Astrocyte (in vitro differentiated cells and primary cell): ENCODE data around the gene ADAMTS20. TPM values are rescaled to one million over a fixed set of nuclear protein-coding genes. Genes with fewer than 3 reads are reported as not detected.

ENCODE experiments used
- DNase-seq: peaks from one replicate; pipeline ENCODE4 v3.0.0-alpha.2; 2010; ENCODE audit warnings: low read depth
- FAIRE-seq: peaks from 2 replicates; lab custom pipeline; 2011; peaks lifted over from hg19 to GRCh38; lab: Jason Lieb, UNC
- H2AFZ ChIP-seq: 2 replicates; pipeline ENCODE4 v1.6.0; 2012; ENCODE audit warnings: low read depth, low read length, inconsistent platforms
- H3K27ac ChIP-seq: 2 replicates; pipeline ENCODE4 v1.5.1; 2011; ENCODE audit warnings: low read depth, low read length, inconsistent platforms
- H3K27me3 ChIP-seq: 2 replicates; pipeline ENCODE4 v1.6.0; 2011; ENCODE audit warnings: low read length, inconsistent platforms; ENCODE audit not compliant: insufficient read depth
- H3K36me3 ChIP-seq: 2 replicates; pipeline ENCODE4 v1.5.1; 2011; ENCODE audit warnings: low read length, inconsistent platforms; ENCODE audit not compliant: insufficient read depth
- H3K4me1 ChIP-seq: 2 replicates; pipeline ENCODE4 v1.5.1; 2011; ENCODE audit warnings: low read length, inconsistent platforms; ENCODE audit not compliant: insufficient read depth
- H3K4me2 ChIP-seq: 2 replicates; pipeline ENCODE4 v1.6.0; 2012; ENCODE audit warnings: low read length, inconsistent platforms
- H3K4me3 ChIP-seq: 2 replicates; pipeline ENCODE4 v1.5.1; 2011; ENCODE audit warnings: low read depth, mild to moderate bottlenecking, low read length, inconsistent platforms; ENCODE audit not compliant: insufficient read depth
- H3K79me2 ChIP-seq: 2 replicates; pipeline ENCODE4 v1.6.0; 2012; ENCODE audit warnings: mild to moderate bottlenecking, low read length, inconsistent platforms; ENCODE audit not compliant: insufficient read depth
- H3K9ac ChIP-seq: 2 replicates; pipeline ENCODE4 v1.6.0; 2012; ENCODE audit warnings: mild to moderate bottlenecking, low read length, inconsistent platforms
- H3K9me3 ChIP-seq: 2 replicates; pipeline ENCODE4 v1.5.1; 2012; ENCODE audit warnings: low read depth, mild to moderate bottlenecking, low read length, inconsistent platforms; ENCODE audit not compliant: insufficient read depth
- H4K20me1 ChIP-seq: 2 replicates; pipeline ENCODE4 v1.6.0; 2012; ENCODE audit warnings: low read length, inconsistent platforms; ENCODE audit not compliant: insufficient read depth
- H3K27ac Mint-ChIP-seq: one replicate; pipeline ENCODE4 v1.8.0; 2021; ENCODE audit warnings: mild to moderate bottlenecking, mixed read lengths; ENCODE audit not compliant: unreplicated experiment
- H3K27me3 Mint-ChIP-seq: one replicate; pipeline ENCODE4 v1.8.0; 2021; ENCODE audit warnings: low read depth, mixed read lengths; ENCODE audit not compliant: unreplicated experiment
- H3K36me3 Mint-ChIP-seq: one replicate; pipeline ENCODE4 v1.8.0; 2021; ENCODE audit warnings: low read depth, mixed read lengths; ENCODE audit not compliant: unreplicated experiment
- H3K4me1 Mint-ChIP-seq: one replicate; pipeline ENCODE4 v1.8.0; 2021; ENCODE audit warnings: low read depth, mixed read lengths; ENCODE audit not compliant: unreplicated experiment
- H3K4me3 Mint-ChIP-seq: one replicate; pipeline ENCODE4 v1.8.0; 2021; ENCODE audit warnings: mild to moderate bottlenecking, moderate library complexity, mixed read lengths; ENCODE audit not compliant: unreplicated experiment
- H3K9me3 Mint-ChIP-seq: one replicate; pipeline ENCODE4 v1.8.0; 2021; ENCODE audit warnings: mild to moderate bottlenecking, mixed read lengths; ENCODE audit not compliant: unreplicated experiment
- CTCF ChIP-seq: IDR thresholded peaks from 2 replicates; pipeline ENCODE4 v1.5.1; 2011; ENCODE audit warnings: low read depth, mild to moderate bottlenecking, inconsistent platforms, low read length, moderate library complexity; ENCODE audit not compliant: insufficient read depth
- EZH2 ChIP-seq: IDR thresholded peaks from 2 replicates; pipeline ENCODE4 v1.6.1; 2012; ENCODE audit warnings: mild to moderate bottlenecking, low read length, inconsistent platforms; ENCODE audit not compliant: insufficient read depth
- total RNA-seq: library from RNA; stranded (reverse); gene quantifications from 2 replicates; pipeline ENCODE4 v1.2.1, GENCODE V29; 2021

Gene ADAMTS20
- total RNA-seq, 1 donor from 2014 or later, result 0.66 TPM

GRCh38 chr12:43482311-43483085 lies 69.5 kb downstream of the ADAMTS20 start:
- no peaks in the 10 kb centered on the region for H3K36me3 Mint-ChIP-seq
- H3K9me3 Mint-ChIP-seq, result peaks cover 1% of the 10 kb centered on the region
- Histone ChIP-seq H3K4me2 (no peak overlapping the region), H2AFZ (no peak overlapping the region), H3K79me2 (no peaks in the 10 kb centered on the region), H3K9me3 (no peaks in the 10 kb centered on the region), H3K27ac (no peak overlapping the region), H3K4me3 (no peak overlapping the region), H4K20me1 (no peaks in the 10 kb centered on the region), H3K36me3 (no peaks in the 10 kb centered on the region), H3K4me1 (no peaks in the 10 kb centered on the region), H3K27me3 (no peaks in the 10 kb centered on the region), H3K9ac (no peak overlapping the region)
- TF ChIP-seq CTCF (no peak), EZH2 (no peak)
- no peak for DNase-seq
- H3K27ac Mint-ChIP-seq, result no peak overlapping the region
- no peak overlapping the region for H3K4me3 Mint-ChIP-seq
- no peak for FAIRE-seq
- peaks cover 2% of the 10 kb centered on the region for H3K4me1 Mint-ChIP-seq
- no peaks in the 10 kb centered on the region for H3K27me3 Mint-ChIP-seq

GRCh38 chr12:43480591-43480990 lies 71.4 kb downstream of the ADAMTS20 start:
- no peaks in the 10 kb centered on the region for H3K36me3 ChIP-seq
- Mint-ChIP-seq H3K27ac (no peak overlapping the region), H3K27me3 (no peaks in the 10 kb centered on the region), H3K4me3 (no peak overlapping the region), H3K4me1 (peaks cover 2% of the 10 kb centered on the region), H3K9me3 (no peaks in the 10 kb centered on the region), H3K36me3 (no peaks in the 10 kb centered on the region)
- FAIRE-seq (no peak), DNase-seq (no peak)
- H4K20me1 ChIP-seq, result no peaks in the 10 kb centered on the region
- no peaks in the 10 kb centered on the region for H3K9me3 ChIP-seq
- H3K4me1 ChIP-seq, result no peaks in the 10 kb centered on the region
- no peak overlapping the region for H3K4me2 ChIP-seq
- TF ChIP-seq EZH2 (no peak), CTCF (no peak)
- no peak overlapping the region for H3K27ac ChIP-seq
- H3K27me3 ChIP-seq, result no peaks in the 10 kb centered on the region
- H3K79me2 ChIP-seq, result no peaks in the 10 kb centered on the region
- H2AFZ ChIP-seq, result no peak overlapping the region
- no peak overlapping the region for H3K4me3 ChIP-seq
- no peak overlapping the region for H3K9ac ChIP-seq

- Histone ChIP-seq H3K79me2 (no peaks in the 10 kb centered on the region), H3K27me3 (no peaks in the 10 kb centered on the region), H4K20me1 (no peaks in the 10 kb centered on the region), H3K4me1 (no peaks in the 10 kb centered on the region), H3K4me2 (no peak overlapping the region), H3K27ac (no peak overlapping the region), H3K4me3 (no peak overlapping the region), H3K9ac (no peak overlapping the region), H2AFZ (no peak overlapping the region), H3K36me3 (no peaks in the 10 kb centered on the region), H3K9me3 (no peaks in the 10 kb centered on the region)
- no peaks in the 10 kb centered on the region for H3K27me3 Mint-ChIP-seq
- no peaks in the 10 kb centered on the region for H3K36me3 Mint-ChIP-seq
- no peaks in the 10 kb centered on the region for H3K9me3 Mint-ChIP-seq
- TF ChIP-seq CTCF (no peak), EZH2 (no peak)
- FAIRE-seq (no peak), DNase-seq (no peak)
- H3K27ac Mint-ChIP-seq, result no peak overlapping the region
- no peaks in the 10 kb centered on the region for H3K4me1 Mint-ChIP-seq
- no peak overlapping the region for H3K4me3 Mint-ChIP-seq
Measured at GRCh38 chr12:43462741-43463140, 89.3 kb downstream of the ADAMTS20 start.
